GM12874 (cell line): ENCODE results near the gene MAP3K8.

Experiments used
- CTCF ChIP-seq: IDR thresholded peaks from 2 replicates; pipeline ENCODE4 v1.5.1; 2011; ENCODE audit warnings: low read depth, mild to moderate bottlenecking, control low read depth, low read length, moderate library complexity; ENCODE audit not compliant: insufficient read depth

MAP3K8 gene

GRCh38 chr10:30412901-30413300 lies 21.1 kb upstream of the MAP3K8 start:
- TF ChIP-seq CTCF = no peak

GRCh38 chr10:30413996-30414576 lies 19.9 kb upstream of the MAP3K8 start:
- peak; percentile 77 for TF ChIP-seq CTCF

GRCh38 chr10:30415593-30415992 lies 18.4 kb upstream of the MAP3K8 start:
- no peak for TF ChIP-seq CTCF

GRCh38 chr10:30417301-30417700 lies 16.7 kb upstream of the MAP3K8 start:
- no peak for TF ChIP-seq CTCF

- no peak for TF ChIP-seq CTCF
Observed at GRCh38 chr10:30420266-30420665, 13.7 kb upstream of the MAP3K8 start.

- TF ChIP-seq CTCF = no peak
Observed at GRCh38 chr10:30420766-30421165, 13.2 kb upstream of the MAP3K8 start.

GRCh38 chr10:30422151-30422695 lies 11.8 kb upstream of the MAP3K8 start:
- TF ChIP-seq CTCF = no peak
